Calu3 (cell line): ENCODE data around the gene OTP. TPM values are rescaled to one million over a fixed set of nuclear protein-coding genes. Genes with fewer than 3 reads are reported as not detected.

ENCODE experiments used
- Bru-seq: library from RNA; stranded (reverse); fragments of 400-500 nt; gene quantifications from one replicate; lab custom pipeline; 2021; lab: Mats Ljungman, UMichigan
- BruChase-seq, 2 experiments: library from RNA; stranded (reverse); fragments of 400-500 nt; gene quantifications; one replicate each; lab custom pipeline; 2021; lab: Mats Ljungman, UMichigan
- BruUV-seq: library from RNA; stranded (reverse); fragments of 400-500 nt; replicated peaks from 2 replicates; lab custom pipeline; 2021; lab: Mats Ljungman, UMichigan
- CTCF ChIA-PET: fragments of 300-600 bp; sonication (Branson Sonifier 250); formaldehyde crosslinking; loops from one replicate; lab custom pipeline; 2022; ENCODE audit warnings: antibody characterized with exemption; lab: Charles Lee
- DNase-seq: peaks from one replicate; pipeline ENCODE4 v3.0.0; 2022
- H3K27ac Mint-ChIP-seq: one replicate; pipeline ENCODE4 v1.8.0; 2022; ENCODE audit warnings: mixed read lengths; ENCODE audit not compliant: unreplicated experiment
- H3K27me3 Mint-ChIP-seq: one replicate; pipeline ENCODE4 v1.8.0; 2022; ENCODE audit warnings: mixed read lengths; ENCODE audit not compliant: unreplicated experiment
- H3K36me3 Mint-ChIP-seq: one replicate; pipeline ENCODE4 v1.8.0; 2022; ENCODE audit warnings: mild to moderate bottlenecking, moderate library complexity, mixed read lengths; ENCODE audit not compliant: insufficient read depth, unreplicated experiment
- H3K4me1 Mint-ChIP-seq: one replicate; pipeline ENCODE4 v1.8.0; 2022; ENCODE audit warnings: mild to moderate bottlenecking, low read depth, mixed read lengths; ENCODE audit not compliant: unreplicated experiment
- H3K4me3 Mint-ChIP-seq: one replicate; pipeline ENCODE4 v1.8.0; 2022; ENCODE audit warnings: mild to moderate bottlenecking, low read depth, moderate library complexity, mixed read lengths; ENCODE audit not compliant: unreplicated experiment
- H3K9me3 Mint-ChIP-seq: one replicate; pipeline ENCODE4 v1.8.0; 2022; ENCODE audit warnings: low read depth, mixed read lengths; ENCODE audit not compliant: unreplicated experiment
- CTCF ChIP-seq: fragments of 200-600 bp; IDR thresholded peaks from one replicate; pipeline ENCODE4 v1.8.0; 2022; ENCODE audit warnings: antibody characterized with exemption; ENCODE audit not compliant: unreplicated experiment
- intact Hi-C: fragments of 100-400 bp; cut with micrococcal nuclease; formaldehyde crosslinking; loops from one replicate; pipeline ENCODE4 v1.10.0; 2022; ENCODE audit not compliant: unreplicated experiment
- long read RNA-seq: library from polyadenylated mRNA; stranded (forward); transcript quantifications from one replicate; pipeline ENCODE4 v2.0.0, GENCODE V29; 2022
- total RNA-seq: library from RNA; stranded (reverse); gene quantifications from 2 replicates; pipeline ENCODE4 v1.2.3, GENCODE V29; 2022

Gene OTP
- 0.12 TPM in 1 of 2 replicates, not detected in the other for total RNA-seq
- percentile 14 among the genes with signal in this experiment for Bru-seq, nascent RNA
- BruChase-seq, experiment 1, labeled RNA remaining after a 6-hour chase, result percentile 12 among the genes with signal in this experiment
- percentile 16 among the genes with signal in this experiment for BruChase-seq, experiment 2, labeled RNA remaining after a 2-hour chase
- long read RNA-seq, partial matches to known transcripts, result 0 of 3 reads
- long read RNA-seq, other reads (novel, unspliced or antisense), result 3 of 3 reads

GRCh38 chr5:77637998-77638762 is at the start of gene OTP:
Gene OTP (minus strand): TSS chr5:77638713. CDS start chr5:77638549, 164 bp downstream.
- Mint-ChIP-seq H3K4me3 (no peak within 1 kb of the TSS), H3K4me1 (no peaks in the 10 kb centered on the region), H3K27ac (no peak within 1 kb of the TSS), H3K36me3 (no peaks in the 10 kb centered on the region), H3K9me3 (no peaks in the 10 kb centered on the region), H3K27me3 (peaks cover 60% of the 10 kb centered on the region)
- no peak for DNase-seq
- no peak for TF ChIP-seq CTCF
- no TSS peak for BruUV-seq
- intact Hi-C loops, result no loop called here
- CTCF ChIA-PET, result interaction anchor here (0.6 kb wide), 3 partner anchors 10 to 1423 kb away, joined by 3 to 6 read pairs (median 6); no protein-coding TSS in a partner anchor

DNA sequence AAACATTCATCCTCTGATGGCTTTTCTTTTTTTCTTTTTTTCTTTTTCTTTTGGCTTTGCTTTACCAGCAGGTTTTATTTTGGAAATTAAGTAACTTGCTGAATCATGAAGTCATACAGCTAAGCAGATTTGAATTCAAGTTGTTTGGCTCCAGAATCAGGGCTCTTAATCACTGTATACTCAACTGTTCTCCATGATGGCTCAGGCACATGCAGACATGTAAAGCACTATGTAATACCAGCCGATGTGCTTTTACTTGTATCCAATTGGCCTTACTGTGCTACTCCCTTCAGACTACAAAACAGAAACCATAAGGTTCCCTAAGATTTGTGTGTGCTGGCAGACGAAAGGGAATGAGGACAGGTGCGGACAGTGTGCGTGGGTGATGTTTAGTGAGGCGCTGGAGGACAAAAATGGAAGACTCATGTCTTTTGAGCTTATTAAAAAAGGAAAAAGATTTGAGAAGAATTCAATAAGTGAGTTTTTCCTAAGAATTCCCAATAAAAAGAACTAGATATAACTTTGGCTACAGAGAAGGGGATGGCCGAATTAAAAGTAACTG is 44.7 kb upstream of the OTP start:
- no peaks in the 10 kb centered on the region for H3K4me1 Mint-ChIP-seq
- H3K4me3 Mint-ChIP-seq, result no peak overlapping the region
- H3K36me3 Mint-ChIP-seq, result no peaks in the 10 kb centered on the region
- H3K27ac Mint-ChIP-seq, result no peak overlapping the region
- no peak for DNase-seq
- intact Hi-C loops, result no loop called here
- no peak for TF ChIP-seq CTCF
- no TSS peak for BruUV-seq
- peaks cover 3% of the 10 kb centered on the region for H3K9me3 Mint-ChIP-seq
- H3K27me3 Mint-ChIP-seq, result no peaks in the 10 kb centered on the region
- CTCF ChIA-PET, result no interaction called here

DNA sequence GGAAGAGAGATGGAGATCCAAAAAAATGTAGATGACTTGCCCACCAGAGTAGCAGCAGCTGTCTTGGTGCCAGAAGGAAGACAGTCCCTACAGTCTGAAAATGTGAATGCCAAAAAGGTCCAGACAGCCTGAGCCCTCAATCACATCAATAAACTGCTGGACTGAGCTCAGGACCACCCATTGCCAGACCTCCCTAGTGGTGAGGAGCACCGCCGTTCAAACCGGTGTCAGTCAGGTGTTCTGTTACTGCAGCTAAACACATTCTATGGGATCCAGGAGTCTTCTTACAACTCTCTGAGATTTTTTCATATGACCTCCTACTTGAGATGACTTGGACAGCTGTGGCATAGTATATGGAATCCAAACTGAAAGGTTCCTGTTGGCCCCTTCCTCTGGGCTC is 32.0 kb upstream of the OTP start:
- intact Hi-C loops, result no loop called here
- no TSS peak for BruUV-seq
- no peaks in the 10 kb centered on the region for H3K36me3 Mint-ChIP-seq
- CTCF ChIA-PET, result no interaction called here
- no peak for TF ChIP-seq CTCF
- no peaks in the 10 kb centered on the region for H3K9me3 Mint-ChIP-seq
- H3K4me3 Mint-ChIP-seq, result no peak overlapping the region
- no peaks in the 10 kb centered on the region for H3K4me1 Mint-ChIP-seq
- H3K27me3 Mint-ChIP-seq, result peaks cover 34% of the 10 kb centered on the region
- H3K27ac Mint-ChIP-seq, result no peak overlapping the region
- no peak for DNase-seq

DNA sequence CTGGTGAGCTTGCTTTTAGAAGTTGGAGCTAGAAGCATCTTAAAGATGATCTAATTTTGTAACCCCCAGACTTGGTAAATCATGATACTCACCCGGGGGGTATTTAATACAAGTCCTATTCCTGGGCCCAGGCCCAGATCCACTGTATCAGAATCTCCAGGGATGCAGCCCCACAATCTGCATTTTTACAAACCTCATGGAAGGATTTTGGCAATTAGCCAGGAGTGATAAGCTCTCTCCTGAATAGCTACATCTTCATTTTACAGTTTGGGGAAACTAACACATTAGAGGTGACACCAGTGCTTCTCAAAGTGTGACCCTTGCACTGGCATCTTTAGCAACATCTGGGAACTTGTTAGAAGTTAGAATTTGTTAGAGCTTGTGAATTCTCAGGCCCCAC is 31.2 kb upstream of the OTP start:
- DNase-seq, result no peak
- BruUV-seq, result no TSS peak
- no peak for TF ChIP-seq CTCF
- CTCF ChIA-PET, result interaction anchor here (1.0 kb wide), 1 partner anchor 10 kb away, joined by 3 read pairs; no protein-coding TSS in a partner anchor
- Mint-ChIP-seq H3K4me1 (no peaks in the 10 kb centered on the region), H3K27me3 (peaks cover 34% of the 10 kb centered on the region), H3K27ac (no peak overlapping the region), H3K36me3 (no peaks in the 10 kb centered on the region), H3K9me3 (no peaks in the 10 kb centered on the region), H3K4me3 (no peak overlapping the region)
- intact Hi-C loops, result no loop called here
